ENCODE data around the gene ANKRD10. TPM values are rescaled to one million over a fixed set of nuclear protein-coding genes. Genes with fewer than 3 reads are reported as not detected.
"Not testable (repeated sequence)": the region's sequence is repeated elsewhere in the genome, so short reads cannot be mapped to it uniquely, and the experiment has no call there.

ANKRD10 gene
- total and polyA plus RNA-seq, 11 donors, result 37.7 to 81.3 (median 47.6) TPM

GRCh38 chr13:110838867-110839538 lies 75.9 kb downstream of the ANKRD10 start:
- ATAC-seq, result no peak
- WGBS, 4 donors, result 86 to 93% (median 90%) methylated on average over 3 to 4 of the region's 4 CpGs

GRCh38 chr13:110838116-110838515 lies 76.8 kb downstream of the ANKRD10 start:
- no peaks in the 10 kb centered on the region for H3K9me3 ChIP-seq
- no peak for DNase-seq
- TF ChIP-seq POLR2A (IDR thresholded peaks at IDR 0.05) (no peak), CTCF (IDR thresholded peaks at IDR 0.05) (no peak)
- H3K4me1 ChIP-seq, result no peaks in the 10 kb centered on the region
- ATAC-seq, result no peak
- H3K36me3 ChIP-seq, result no peaks in the 10 kb centered on the region
- no peak overlapping the region for H3K27ac ChIP-seq
- no peak overlapping the region for H3K4me3 ChIP-seq
- peaks cover 0 to 9% (median 0%) of the 10 kb centered on the region in 9 donors for H3K27me3 ChIP-seq
- intact Hi-C loops (cut with DNase I), result no loop called here
- 78 to 80% (median 78%) methylated on average over 8 of the region's 8 CpGs for WGBS, 4 donors

More at GRCh38 chr13:110838867-110839538, 75.9 kb downstream of the ANKRD10 start:
- Histone ChIP-seq H3K4me1 (no peaks in the 10 kb centered on the region), H3K4me3 (no peak overlapping the region), H3K36me3 (no peaks in the 10 kb centered on the region), H3K27me3 (peaks cover 0 to 10% (median 0%) of the 10 kb centered on the region in 9 donors), H3K27ac (no peak overlapping the region), H3K9me3 (no peaks in the 10 kb centered on the region)
- intact Hi-C loops (cut with DNase I), result no loop called here
- TF ChIP-seq POLR2A (IDR thresholded peaks at IDR 0.05), result no peak
- TF ChIP-seq CTCF (IDR thresholded peaks at IDR 0.05), result no peak
- no peak for DNase-seq

- H3K4me3 ChIP-seq; H3K9me3 ChIP-seq; ATAC-seq; H3K4me1 ChIP-seq; intact Hi-C loops (cut with DNase I); H3K36me3 ChIP-seq; DNase-seq; H3K27ac ChIP-seq: not testable (repeated sequence)
- WGBS, 4 donors, result 49 to 79% (median 72%) methylated on average over 5 of the region's 5 CpGs
- peaks cover 0 to 11% (median 0%) of the 10 kb centered on the region in 9 donors for H3K27me3 ChIP-seq
Observed at GRCh38 chr13:110837397-110838061, 77.3 kb downstream of the ANKRD10 start.

- Histone ChIP-seq H3K4me3 (no peak overlapping the region), H3K4me1 (no peaks in the 10 kb centered on the region), H3K27me3 (peaks cover 0 to 5% (median 0%) of the 10 kb centered on the region in 9 donors), H3K9me3 (no peaks in the 10 kb centered on the region), H3K27ac (no peak overlapping the region), H3K36me3 (no peaks in the 10 kb centered on the region)
- DNase-seq (no peak), ATAC-seq (no peak)
- WGBS, 4 donors, result 64 to 91% (median 66%) methylated on average over 2 of the region's 2 CpGs
- TF ChIP-seq CTCF (IDR thresholded peaks at IDR 0.05) (no peak), POLR2A (IDR thresholded peaks at IDR 0.05) (no peak)
- intact Hi-C loops (cut with DNase I), result no loop called here
Observed at GRCh38 chr13:110836605-110836903, 78.3 kb downstream of the ANKRD10 start.

Measured in heart left ventricle (tissue), 16 donors.